IMR-90 (cell line): ENCODE results near the gene CCSER1. TPM values are rescaled to one million over a fixed set of nuclear protein-coding genes. Genes with fewer than 3 reads are reported as not detected.

ENCODE experiments used
- ATAC-seq: fragments of 200-7000 bp; cut with Tn5 transposase; 2 replicates; pipeline ENCODE4 v1.9.1; 2020; ENCODE audit warnings: low read depth, mild to moderate bottlenecking, moderate library complexity
- BruUV-seq: library from RNA; stranded (reverse); fragments of 400-500 nt; replicated peaks from 2 replicates; lab custom pipeline; 2021; lab: Mats Ljungman, UMichigan
- CTCF ChIA-PET: fragments of 300-600 bp; formaldehyde crosslinking; extraction: SDS; loops from one replicate; lab custom pipeline; 2021; ENCODE audit warnings: antibody characterized with exemption; lab: Yijun Ruan, JAX
- POLR2A ChIA-PET: fragments of 300-600 bp; sonication (Branson Sonifier 250); formaldehyde crosslinking; loops from one replicate; lab custom pipeline; 2022; ENCODE audit warnings: antibody characterized with exemption; ENCODE audit not compliant: unreplicated experiment; lab: Charles Lee
- DNase-seq: peaks from one replicate; pipeline ENCODE4 v3.0.0; 2013
- H2AFZ ChIP-seq: replicated peaks from 2 replicates; pipeline ENCODE3; 2013; ENCODE audit warnings: low read length, mild to moderate bottlenecking; ENCODE audit not compliant: poor library complexity
- H2AK5ac ChIP-seq: 2 replicates; pipeline ENCODE4 v1.6.1; 2013; ENCODE audit warnings: low read depth, low read length, inconsistent platforms
- H2AK9ac ChIP-seq: replicated peaks from 2 replicates; pipeline ENCODE3; 2013; ENCODE audit warnings: mild to moderate bottlenecking, low read depth, low read length, moderate library complexity; ENCODE audit not compliant: poor library complexity
- H2BK120ac ChIP-seq: 2 replicates; pipeline ENCODE4 v1.6.1; 2013; ENCODE audit warnings: low read depth, low read length, inconsistent platforms
- H2BK15ac ChIP-seq: 3 replicates; pipeline ENCODE4 v1.6.1; 2013; ENCODE audit warnings: low read depth, low read length, inconsistent platforms
- H2BK20ac ChIP-seq: 2 replicates; pipeline ENCODE4 v1.6.1; 2013; ENCODE audit warnings: low read depth, mild to moderate bottlenecking, inconsistent platforms, low read length, moderate library complexity
- H2BK5ac ChIP-seq: 2 replicates; pipeline ENCODE4 v1.6.1; 2013; ENCODE audit warnings: mild to moderate bottlenecking, low read depth, low read length, inconsistent platforms; ENCODE audit not compliant: poor library complexity, severe bottlenecking
- H3K14ac ChIP-seq: replicated peaks from 2 replicates; pipeline ENCODE4 v1.6.1; 2013; ENCODE audit warnings: low read depth, low read length, inconsistent platforms
- H3K18ac ChIP-seq: 2 replicates; pipeline ENCODE4 v1.6.1; 2013; ENCODE audit warnings: low read depth, low read length, control low read depth
- H3K23ac ChIP-seq: 2 replicates; pipeline ENCODE4 v1.6.1; 2013; ENCODE audit warnings: low read depth, low read length, inconsistent platforms
- H3K27ac ChIP-seq: 2 replicates; pipeline ENCODE4 v1.5.1; 2013; ENCODE audit warnings: mild to moderate bottlenecking, control low read depth, low read length; ENCODE audit not compliant: insufficient read depth
- H3K27me3 ChIP-seq: 2 replicates; pipeline ENCODE4 v1.6.1; 2013; ENCODE audit warnings: low read length; ENCODE audit not compliant: control insufficient read depth, insufficient read depth
- H3K36me3 ChIP-seq: 2 replicates; pipeline ENCODE4 v1.6.1; 2013; ENCODE audit warnings: low read length, mixed read lengths; ENCODE audit not compliant: control insufficient read depth, insufficient read depth
- H3K4ac ChIP-seq: 2 replicates; pipeline ENCODE4 v1.6.1; 2013; ENCODE audit warnings: low read depth, low read length, inconsistent platforms
- H3K4me1 ChIP-seq: 2 replicates; pipeline ENCODE4 v1.6.1; 2013; ENCODE audit warnings: low read length, mixed read lengths; ENCODE audit not compliant: control insufficient read depth, insufficient read depth
- H3K4me2 ChIP-seq: 2 replicates; pipeline ENCODE4 v1.6.1; 2013; ENCODE audit warnings: low read depth, mild to moderate bottlenecking, control low read depth, low read length, moderate library complexity
- H3K4me3 ChIP-seq: 2 replicates; pipeline ENCODE4 v1.5.1; 2013; ENCODE audit warnings: low read depth, mild to moderate bottlenecking, control low read depth, low read length, moderate library complexity; ENCODE audit not compliant: insufficient read depth
- H3K56ac ChIP-seq: 2 replicates; pipeline ENCODE4 v1.6.1; 2013; ENCODE audit warnings: low read length, inconsistent platforms; ENCODE audit not compliant: insufficient read depth; ENCODE audit errors: extremely low read depth
- H3K79me1 ChIP-seq, 2 experiments: 2 replicates each; pipeline ENCODE4 v1.6.1; 2013; ENCODE audit warnings: low read length in 2 of 2, inconsistent platforms in 1 of 2, low read depth in 1 of 2
- H3K9ac ChIP-seq: 2 replicates; pipeline ENCODE4 v1.6.1; 2013; ENCODE audit warnings: low read depth, low read length, control low read depth
- H3K9me1 ChIP-seq: 2 replicates; pipeline ENCODE4 v1.6.1; 2013; ENCODE audit warnings: low read length, inconsistent platforms; ENCODE audit not compliant: insufficient read depth
- H3K9me3 ChIP-seq: 2 replicates; pipeline ENCODE4 v1.6.1; 2013; ENCODE audit warnings: low read length; ENCODE audit not compliant: control insufficient read depth, insufficient read depth
- H4K20me1 ChIP-seq: 2 replicates; pipeline ENCODE4 v1.6.1; 2013; ENCODE audit warnings: low read length, inconsistent platforms; ENCODE audit not compliant: insufficient read depth
- H4K5ac ChIP-seq: 2 replicates; pipeline ENCODE4 v1.6.1; 2013; ENCODE audit warnings: mild to moderate bottlenecking, low read depth, low read length, control low read depth
- H4K8ac ChIP-seq, 2 experiments: 2 replicates each; pipeline ENCODE4 v1.6.1; 2013; ENCODE audit warnings: low read depth in 2 of 2, low read length in 2 of 2, control low read depth in 1 of 2, inconsistent platforms in 1 of 2
- H4K91ac ChIP-seq: 2 replicates; pipeline ENCODE4 v1.6.1; 2013; ENCODE audit warnings: low read depth, low read length, inconsistent platforms; ENCODE audit not compliant: insufficient read depth
- POLR2A ChIP-seq: IDR thresholded peaks from 2 replicates; pipeline ENCODE4 v1.6.1; 2012; ENCODE audit warnings: mild to moderate bottlenecking, low read depth, low read length
- RFX5 ChIP-seq: IDR thresholded peaks from 2 replicates; pipeline ENCODE4 v1.8.0; 2012; ENCODE audit warnings: low read depth, mild to moderate bottlenecking, low read length, moderate library complexity
- SMC3 ChIP-seq: fragments of 150-350 bp; IDR thresholded peaks from 2 replicates; pipeline ENCODE4 v1.6.1; 2016; ENCODE audit warnings: low read depth, mild to moderate bottlenecking, antibody characterized with exemption, low read length, moderate library complexity
- WGBS, 2 experiments: methylation state at CpG; one replicate each; pipeline versions ENCODE4 v1.1.5 to v1.1.7; 2013; ENCODE audit warnings: missing lambda C conversion rate in 2 of 2; ENCODE audit not compliant: insufficient read length in 1 of 2; ENCODE audit errors: extremely low coverage in 2 of 2; 5-methylcytosine and 5-hydroxymethylcytosine counted together
- dilution Hi-C: fragments of 300-500 bp; cut with HindIII; formaldehyde crosslinking; loops from one replicate; pipeline ENCODE4 v1.14.3; 2018; ENCODE audit warnings: low sequenced_read_pairs; ENCODE audit not compliant: unreplicated experiment
- in situ Hi-C: fragments of 300-500 bp; cut with MboI; formaldehyde crosslinking; loops from 3 replicates; pipeline ENCODE4 v1.14.3; 2019; ENCODE audit warnings: low sequenced_read_pairs, inconsistent platforms, mixed read lengths
- intact Hi-C: fragments of 100-400 bp; cut with micrococcal nuclease; formaldehyde crosslinking; loops from 2 replicates; pipeline ENCODE4 v1.10.0; 2022
- polyA plus RNA-seq, 3 experiments: library from polyadenylated mRNA; depleted of rRNA; stranded (reverse); fragments of >200 nt; gene quantifications; 2 replicates each; pipeline ENCODE4 v1.2.3, GENCODE V29; 2012; ENCODE audit warnings: low replicate concordance in 1 of 3
- total RNA-seq: library from RNA; depleted of rRNA; stranded (reverse); fragments of >200 nt; gene quantifications from 2 replicates; pipeline ENCODE4 v1.2.3, GENCODE V29; 2012

CCSER1 gene
- total and polyA plus RNA-seq, 2 of the 4 experiments (the other 2 are of a cell fraction), result not detected

- H2BK15ac ChIP-seq, result no peak overlapping the region
- no peaks in the 10 kb centered on the region for H3K4me1 ChIP-seq
- ChIA-PET CTCF (no interaction called here), POLR2A (no interaction called here)
- no TSS peak for BruUV-seq
- H3K9me3 ChIP-seq, result peaks cover 6% of the 10 kb centered on the region; the same call in 1 of the 2 replicates
- H3K27ac ChIP-seq, result no peak overlapping the region
- H3K79me1 ChIP-seq, result no peaks in the 10 kb centered on the region
- no peak overlapping the region for H2AK9ac ChIP-seq
- WGBS, 2 experiments, result no CpG with 5 or more reads among the region's 4 CpGs
- H3K4me2 ChIP-seq, result no peak overlapping the region
- H4K8ac ChIP-seq, result no peak overlapping the region
- no peak overlapping the region for H3K18ac ChIP-seq
- no peak overlapping the region for H2BK120ac ChIP-seq
- H3K23ac ChIP-seq, result no peak overlapping the region
- H2AK5ac ChIP-seq, result no peak overlapping the region
- no peak overlapping the region for H2AFZ ChIP-seq
- H2BK5ac ChIP-seq, result no peak overlapping the region
- no peak overlapping the region for H4K91ac ChIP-seq
- H3K4ac ChIP-seq, result no peak overlapping the region
- DNase-seq (no peak), ATAC-seq (no peak)
- dilution Hi-C loops, result no loop called here
- TF ChIP-seq POLR2A, result no peak
- no peak for TF ChIP-seq RFX5
- no peak for TF ChIP-seq SMC3
- intact Hi-C loops, result no loop called here
- H3K4me3 ChIP-seq, result no peak overlapping the region
- no peak overlapping the region for H3K56ac ChIP-seq
- in situ Hi-C loops, result no loop called here
- no peaks in the 10 kb centered on the region for H3K27me3 ChIP-seq
- H3K36me3 ChIP-seq, result no peaks in the 10 kb centered on the region
- H3K9ac ChIP-seq, result no peak overlapping the region
- H3K14ac ChIP-seq, result no peak overlapping the region
- no peaks in the 10 kb centered on the region for H4K20me1 ChIP-seq
- H4K5ac ChIP-seq, result no peak overlapping the region
- H2BK20ac ChIP-seq, result no peak overlapping the region
- H3K9me1 ChIP-seq, result no peaks in the 10 kb centered on the region
Observed at GRCh38 chr4:90815569-90815968, 688.4 kb downstream of the CCSER1 start.
